Transverse colon (tissue), 4 donors: ENCODE data around the gene ITGB8.

ENCODE experiments used
- EP300 ChIP-seq: sonication (generic); formaldehyde crosslinking; IDR thresholded peaks from one replicate; pipeline ENCODE4 v1.6.1; 2017; ENCODE audit warnings: antibody characterized with exemption, low read depth
- POLR2A ChIP-seq: fragments of 450-650 bp; IDR thresholded peaks from one replicate; pipeline ENCODE4 v1.6.1; 2016; ENCODE audit warnings: antibody characterized with exemption, mild to moderate bottlenecking, moderate library complexity
- POLR2AphosphoS5 ChIP-seq, 3 donors: sonication (generic); formaldehyde crosslinking; IDR thresholded peaks; one replicate each; pipeline ENCODE4 v1.6.1; 2016; ENCODE audit warnings: antibody characterized with exemption in 3 of 3
- TF ChIP-seq, protein P1 (sequence below), 5 experiments: fragments of 200-600 bp in 3 of 5; fragments of 450-650 bp in 2 of 5; sonication (generic) in 3 of 5; IDR thresholded peaks; 1 replicate in 2 of 5; 2 replicates in 3 of 5; pipeline ENCODE4 v1.5.1; 2016 to 2017; ENCODE audit warnings: antibody characterized with exemption in 5 of 5, inconsistent platforms in 3 of 5, mild to moderate bottlenecking in 2 of 5, moderate library complexity in 1 of 5

- TF ChIP-seq, protein P1, sequence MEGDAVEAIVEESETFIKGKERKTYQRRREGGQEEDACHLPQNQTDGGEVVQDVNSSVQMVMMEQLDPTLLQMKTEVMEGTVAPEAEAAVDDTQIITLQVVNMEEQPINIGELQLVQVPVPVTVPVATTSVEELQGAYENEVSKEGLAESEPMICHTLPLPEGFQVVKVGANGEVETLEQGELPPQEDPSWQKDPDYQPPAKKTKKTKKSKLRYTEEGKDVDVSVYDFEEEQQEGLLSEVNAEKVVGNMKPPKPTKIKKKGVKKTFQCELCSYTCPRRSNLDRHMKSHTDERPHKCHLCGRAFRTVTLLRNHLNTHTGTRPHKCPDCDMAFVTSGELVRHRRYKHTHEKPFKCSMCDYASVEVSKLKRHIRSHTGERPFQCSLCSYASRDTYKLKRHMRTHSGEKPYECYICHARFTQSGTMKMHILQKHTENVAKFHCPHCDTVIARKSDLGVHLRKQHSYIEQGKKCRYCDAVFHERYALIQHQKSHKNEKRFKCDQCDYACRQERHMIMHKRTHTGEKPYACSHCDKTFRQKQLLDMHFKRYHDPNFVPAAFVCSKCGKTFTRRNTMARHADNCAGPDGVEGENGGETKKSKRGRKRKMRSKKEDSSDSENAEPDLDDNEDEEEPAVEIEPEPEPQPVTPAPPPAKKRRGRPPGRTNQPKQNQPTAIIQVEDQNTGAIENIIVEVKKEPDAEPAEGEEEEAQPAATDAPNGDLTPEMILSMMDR (IDR thresholded peaks at IDR 0.05) = no peak
- TF ChIP-seq POLR2A (no peak), POLR2AphosphoS5 (IDR thresholded peaks at IDR 0.05) (no peak), EP300 (no peak)
Measured at GRCh38 chr7:20404320-20404719, 73.6 kb downstream of the ITGB8 start.
